Nephron (organoid): ENCODE results near the gene BTBD17.

Experiments
- H3K27ac Mint-ChIP-seq, 3 experiments: 2 replicates each; pipeline ENCODE4 v1.8.0; 2020; ENCODE audit warnings: mixed read lengths in 3 of 3, mild to moderate bottlenecking in 2 of 3, moderate library complexity in 1 of 3
- H3K27me3 Mint-ChIP-seq: 2 replicates; pipeline ENCODE4 v1.8.0; 2021; ENCODE audit warnings: low read depth, mild to moderate bottlenecking, moderate library complexity, mixed read lengths
- H3K36me3 Mint-ChIP-seq: 2 replicates; pipeline ENCODE4 v1.8.0; 2020; ENCODE audit warnings: low read depth, mixed read lengths
- H3K4me1 Mint-ChIP-seq: 2 replicates; pipeline ENCODE4 v1.8.0; 2020; ENCODE audit warnings: mixed read lengths
- H3K4me3 Mint-ChIP-seq, 3 experiments: 2 replicates each; pipeline ENCODE4 v1.8.0; 2020; ENCODE audit warnings: mild to moderate bottlenecking in 3 of 3, mixed read lengths in 3 of 3, moderate library complexity in 2 of 3
- H3K9me3 Mint-ChIP-seq: 2 replicates; pipeline ENCODE4 v1.8.0; 2020; ENCODE audit warnings: mixed read lengths
- TF ChIP-seq, protein P1 (sequence below), 3 experiments: fragments of 200-600 bp; sonication (generic); IDR thresholded peaks; one replicate each; pipeline ENCODE4 v1.5.0; 2021; ENCODE audit warnings: antibody characterized with exemption in 3 of 3; ENCODE audit not compliant: unreplicated experiment in 3 of 3

Gene BTBD17

DNA sequence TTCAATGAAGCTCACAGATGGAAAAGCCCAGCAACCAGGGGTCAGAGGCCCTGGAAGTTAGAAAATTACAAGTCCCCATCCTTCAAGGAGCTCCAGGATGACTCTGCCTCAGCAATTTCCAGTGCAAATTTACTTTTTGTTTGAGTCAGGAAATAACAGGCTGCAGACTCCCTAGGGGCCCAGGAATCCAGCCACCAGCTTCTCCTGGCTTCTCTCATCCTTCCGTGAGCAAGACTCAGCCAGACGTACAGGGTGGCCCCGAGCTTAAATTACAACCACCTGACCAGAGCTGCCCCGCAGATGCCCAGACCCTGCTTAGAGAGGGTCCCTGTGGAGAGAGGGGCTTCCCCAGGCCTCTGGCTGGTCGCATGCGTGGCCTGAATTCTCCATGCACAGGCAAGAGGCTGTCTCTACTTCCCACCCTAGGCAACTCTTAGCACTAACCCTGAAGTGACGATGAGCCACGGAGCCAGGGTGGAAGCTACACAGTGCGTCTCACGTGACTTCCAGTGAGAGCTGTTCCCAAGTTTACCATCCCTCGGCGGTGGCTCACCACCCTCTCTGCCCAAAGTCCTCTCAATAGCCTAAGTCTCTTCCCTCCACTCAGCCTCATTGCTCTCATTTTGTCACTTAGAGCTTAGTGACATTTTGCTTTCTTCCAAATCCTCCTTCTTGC is 32.7 kb upstream of the BTBD17 start:
- Mint-ChIP-seq H3K4me1 (peaks cover 38% of the 10 kb centered on the region), H3K27ac (no peak overlapping the region), H3K9me3 (peaks cover 2% of the 10 kb centered on the region), H3K36me3 (no peaks in the 10 kb centered on the region), H3K27me3 (peaks cover 5% of the 10 kb centered on the region), H3K4me3 (no peak overlapping the region)
- TF ChIP-seq, protein P1, sequence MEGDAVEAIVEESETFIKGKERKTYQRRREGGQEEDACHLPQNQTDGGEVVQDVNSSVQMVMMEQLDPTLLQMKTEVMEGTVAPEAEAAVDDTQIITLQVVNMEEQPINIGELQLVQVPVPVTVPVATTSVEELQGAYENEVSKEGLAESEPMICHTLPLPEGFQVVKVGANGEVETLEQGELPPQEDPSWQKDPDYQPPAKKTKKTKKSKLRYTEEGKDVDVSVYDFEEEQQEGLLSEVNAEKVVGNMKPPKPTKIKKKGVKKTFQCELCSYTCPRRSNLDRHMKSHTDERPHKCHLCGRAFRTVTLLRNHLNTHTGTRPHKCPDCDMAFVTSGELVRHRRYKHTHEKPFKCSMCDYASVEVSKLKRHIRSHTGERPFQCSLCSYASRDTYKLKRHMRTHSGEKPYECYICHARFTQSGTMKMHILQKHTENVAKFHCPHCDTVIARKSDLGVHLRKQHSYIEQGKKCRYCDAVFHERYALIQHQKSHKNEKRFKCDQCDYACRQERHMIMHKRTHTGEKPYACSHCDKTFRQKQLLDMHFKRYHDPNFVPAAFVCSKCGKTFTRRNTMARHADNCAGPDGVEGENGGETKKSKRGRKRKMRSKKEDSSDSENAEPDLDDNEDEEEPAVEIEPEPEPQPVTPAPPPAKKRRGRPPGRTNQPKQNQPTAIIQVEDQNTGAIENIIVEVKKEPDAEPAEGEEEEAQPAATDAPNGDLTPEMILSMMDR (IDR thresholded peaks at IDR 0.05; ENCODE audit: unreplicated experiment in 3 of 3): no peak

DNA sequence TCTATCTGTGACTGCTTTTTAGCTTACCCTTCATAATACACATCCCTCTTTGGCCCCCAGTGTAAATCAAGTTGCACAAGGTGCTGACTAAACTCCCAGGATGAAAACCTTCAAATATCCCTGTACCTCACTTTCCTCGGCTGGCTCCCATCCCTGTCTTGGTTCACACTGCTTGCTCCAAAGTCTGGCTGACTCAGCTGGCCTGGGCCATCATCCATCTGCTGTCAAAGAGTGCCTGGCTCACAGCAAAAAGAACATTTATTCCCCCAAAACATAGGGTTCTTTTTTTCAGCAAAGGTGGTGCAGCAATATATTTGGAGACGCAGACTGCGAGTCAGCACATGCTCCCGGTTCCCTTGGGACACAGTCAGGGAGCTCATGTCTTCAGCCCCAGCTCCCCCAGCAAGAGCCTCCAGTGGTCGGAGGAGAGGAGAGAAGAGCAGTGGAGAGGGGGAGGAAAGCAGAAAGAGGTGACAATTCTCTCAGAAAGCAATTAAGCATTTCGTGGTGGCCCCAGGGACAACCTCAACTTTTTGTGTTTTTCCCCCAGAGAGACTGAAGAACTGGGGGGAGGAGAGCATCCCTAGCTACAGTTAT is 31.8 kb upstream of the BTBD17 start:
- TF ChIP-seq, protein P1 (IDR thresholded peaks at IDR 0.05; ENCODE audit: unreplicated experiment in 3 of 3): no peak

DNA sequence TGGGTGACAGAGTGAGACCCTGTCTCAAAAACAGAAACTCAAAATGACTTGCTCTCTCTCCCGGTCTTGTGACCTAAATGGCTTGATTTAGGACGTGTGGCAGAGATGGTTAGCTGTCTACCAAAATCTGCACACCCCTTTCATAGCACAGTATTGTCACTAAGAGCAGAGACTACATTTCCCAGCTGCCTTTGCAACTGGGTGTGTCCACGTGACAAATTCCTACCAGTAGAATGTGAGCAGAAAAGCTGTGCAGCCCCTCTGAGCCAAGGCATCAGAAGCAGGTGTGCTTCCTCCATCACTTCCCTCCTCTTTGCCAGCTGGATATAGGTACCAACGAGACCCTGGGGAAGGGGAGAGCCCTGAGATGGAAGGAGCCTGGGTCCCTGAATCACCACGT is 31.2 kb upstream of the BTBD17 start:
- peaks cover 2% of the 10 kb centered on the region for H3K9me3 Mint-ChIP-seq
- H3K27me3 Mint-ChIP-seq: peaks cover 5% of the 10 kb centered on the region
- H3K4me3 Mint-ChIP-seq: no peak overlapping the region
- TF ChIP-seq, protein P1 (IDR thresholded peaks at IDR 0.05; ENCODE audit: unreplicated experiment in 3 of 3): no peak
- no peaks in the 10 kb centered on the region for H3K36me3 Mint-ChIP-seq
- H3K4me1 Mint-ChIP-seq: peaks cover 38% of the 10 kb centered on the region
- H3K27ac Mint-ChIP-seq: peak overlapping the region in 1 of 3 experiments; percentile 15

More for the DNA sequence above, 31.8 kb upstream of the BTBD17 start:
- Mint-ChIP-seq H3K4me3 (no peak overlapping the region), H3K36me3 (no peaks in the 10 kb centered on the region), H3K4me1 (peaks cover 38% of the 10 kb centered on the region), H3K27me3 (peaks cover 5% of the 10 kb centered on the region), H3K27ac (peak overlapping the region in 2 of 3 experiments; percentile 15 to 41), H3K9me3 (peaks cover 2% of the 10 kb centered on the region)

DNA sequence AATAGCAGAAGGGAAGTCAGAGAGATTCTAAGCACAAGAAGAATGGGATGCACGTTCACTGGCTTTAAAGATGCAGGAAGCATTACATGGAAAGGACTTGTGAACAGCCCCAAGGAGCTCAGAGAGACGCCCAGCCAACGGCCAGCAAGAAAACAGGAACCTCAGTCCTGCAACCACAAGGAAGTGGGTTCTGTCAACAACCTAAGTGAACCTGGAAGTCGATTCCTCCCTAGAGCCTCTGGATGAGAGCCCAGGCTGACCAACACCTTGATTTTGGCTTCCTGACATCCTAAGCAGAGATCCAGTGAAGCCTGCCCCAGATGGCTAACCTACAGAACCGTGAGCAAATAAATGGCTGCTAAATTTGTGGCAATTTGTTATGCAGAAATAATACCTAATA is 30.1 kb upstream of the BTBD17 start:
- Mint-ChIP-seq H3K4me1 (peaks cover 39% of the 10 kb centered on the region), H3K4me3 (no peak overlapping the region), H3K36me3 (no peaks in the 10 kb centered on the region), H3K9me3 (peaks cover 2% of the 10 kb centered on the region), H3K27ac (peak overlapping the region in 1 of 3 experiments; percentile 7), H3K27me3 (peaks cover 6% of the 10 kb centered on the region)
- TF ChIP-seq, protein P1 (IDR thresholded peaks at IDR 0.05; ENCODE audit: unreplicated experiment in 3 of 3): no peak

DNA sequence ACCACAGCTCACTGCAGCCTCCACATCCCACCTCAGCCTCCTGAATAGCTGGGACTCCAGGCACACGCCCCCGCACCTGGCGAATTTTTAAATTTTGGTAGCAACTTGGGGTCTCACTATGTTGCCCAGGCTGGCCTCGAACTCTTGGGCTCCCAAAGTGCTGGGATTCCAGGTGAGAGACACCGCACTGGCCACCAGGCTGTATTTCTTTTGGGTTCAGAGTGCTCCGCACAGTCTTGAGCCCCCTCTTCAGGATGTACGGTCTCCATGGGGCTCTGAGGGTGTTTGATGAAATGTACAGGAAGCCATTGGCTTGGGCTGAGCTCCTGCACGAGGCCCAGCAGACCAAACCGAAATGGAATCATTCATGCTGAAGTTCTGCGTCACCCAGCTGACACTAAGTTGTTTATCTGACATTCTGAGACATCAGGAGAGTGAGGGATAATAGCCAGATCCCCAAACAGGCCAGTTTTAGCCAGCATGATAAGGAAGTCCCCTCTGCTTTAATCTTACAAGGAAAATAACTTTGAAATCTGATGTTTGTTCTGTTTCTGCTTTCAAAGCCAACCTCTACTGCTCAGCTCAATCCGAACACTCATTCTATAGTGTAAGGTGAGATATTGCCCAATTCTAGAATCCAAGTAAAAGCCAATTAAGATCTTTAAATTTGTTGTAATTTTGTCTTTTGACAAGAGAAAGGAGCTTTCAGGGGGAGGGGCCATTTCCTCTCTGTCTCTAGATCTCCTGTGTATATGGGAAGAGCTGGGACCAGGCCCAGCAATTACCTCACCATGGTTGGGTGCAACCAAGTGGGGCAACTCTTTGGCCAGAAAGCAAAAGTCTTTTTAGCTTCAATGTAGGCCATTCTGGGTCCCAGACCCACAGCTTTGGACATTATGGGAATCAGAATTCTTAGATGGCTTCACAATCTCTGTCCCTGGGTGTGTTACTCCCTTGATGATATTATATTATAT is 29.3 kb upstream of the BTBD17 start:
- H3K9me3 Mint-ChIP-seq: peaks cover 2% of the 10 kb centered on the region
- TF ChIP-seq, protein P1 (IDR thresholded peaks at IDR 0.05; ENCODE audit: unreplicated experiment in 3 of 3): no peak
- H3K27ac Mint-ChIP-seq: peak overlapping the region in 1 of 3 experiments; percentile 15
- peaks cover 45% of the 10 kb centered on the region for H3K4me1 Mint-ChIP-seq
- no peak overlapping the region for H3K4me3 Mint-ChIP-seq
- peaks cover 8% of the 10 kb centered on the region for H3K27me3 Mint-ChIP-seq
- H3K36me3 Mint-ChIP-seq: no peaks in the 10 kb centered on the region
